PFSK-1 (cell line): ENCODE results near the gene ASCC3.

Experiments used
- POLR2AphosphoS5 ChIP-seq: IDR thresholded peaks from 2 replicates; pipeline ENCODE4 v1.6.1; 2012; ENCODE audit warnings: low read depth, mild to moderate bottlenecking, control low read depth, low read length, moderate library complexity
- SIN3A ChIP-seq: IDR thresholded peaks from 2 replicates; pipeline ENCODE4 v1.6.1; 2012; ENCODE audit warnings: mild to moderate bottlenecking, low read length, moderate library complexity, borderline replicate concordance; ENCODE audit not compliant: insufficient read depth
- TF ChIP-seq, protein P1 (sequence below), 2 experiments: IDR thresholded peaks; 2 replicates each; pipeline versions ENCODE4 v1.6.1 to v1.8.0; 2011 to 2012; ENCODE audit warnings: low read depth in 2 of 2, low read length in 2 of 2, control low read depth in 1 of 2, inconsistent platforms in 1 of 2, mild to moderate bottlenecking in 1 of 2, moderate library complexity in 1 of 2; ENCODE audit not compliant: insufficient read depth in 1 of 2

GRCh38 chr6:100693249-100693927 is 187.7 kb downstream of the ASCC3 start:
- TF ChIP-seq, protein P1, sequence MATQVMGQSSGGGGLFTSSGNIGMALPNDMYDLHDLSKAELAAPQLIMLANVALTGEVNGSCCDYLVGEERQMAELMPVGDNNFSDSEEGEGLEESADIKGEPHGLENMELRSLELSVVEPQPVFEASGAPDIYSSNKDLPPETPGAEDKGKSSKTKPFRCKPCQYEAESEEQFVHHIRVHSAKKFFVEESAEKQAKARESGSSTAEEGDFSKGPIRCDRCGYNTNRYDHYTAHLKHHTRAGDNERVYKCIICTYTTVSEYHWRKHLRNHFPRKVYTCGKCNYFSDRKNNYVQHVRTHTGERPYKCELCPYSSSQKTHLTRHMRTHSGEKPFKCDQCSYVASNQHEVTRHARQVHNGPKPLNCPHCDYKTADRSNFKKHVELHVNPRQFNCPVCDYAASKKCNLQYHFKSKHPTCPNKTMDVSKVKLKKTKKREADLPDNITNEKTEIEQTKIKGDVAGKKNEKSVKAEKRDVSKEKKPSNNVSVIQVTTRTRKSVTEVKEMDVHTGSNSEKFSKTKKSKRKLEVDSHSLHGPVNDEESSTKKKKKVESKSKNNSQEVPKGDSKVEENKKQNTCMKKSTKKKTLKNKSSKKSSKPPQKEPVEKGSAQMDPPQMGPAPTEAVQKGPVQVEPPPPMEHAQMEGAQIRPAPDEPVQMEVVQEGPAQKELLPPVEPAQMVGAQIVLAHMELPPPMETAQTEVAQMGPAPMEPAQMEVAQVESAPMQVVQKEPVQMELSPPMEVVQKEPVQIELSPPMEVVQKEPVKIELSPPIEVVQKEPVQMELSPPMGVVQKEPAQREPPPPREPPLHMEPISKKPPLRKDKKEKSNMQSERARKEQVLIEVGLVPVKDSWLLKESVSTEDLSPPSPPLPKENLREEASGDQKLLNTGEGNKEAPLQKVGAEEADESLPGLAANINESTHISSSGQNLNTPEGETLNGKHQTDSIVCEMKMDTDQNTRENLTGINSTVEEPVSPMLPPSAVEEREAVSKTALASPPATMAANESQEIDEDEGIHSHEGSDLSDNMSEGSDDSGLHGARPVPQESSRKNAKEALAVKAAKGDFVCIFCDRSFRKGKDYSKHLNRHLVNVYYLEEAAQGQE (IDR thresholded peaks at IDR 0.05; ENCODE audit: insufficient read depth in 1 of 2, low read depth in 2 of 2, low read length in 2 of 2) = no peak
- TF ChIP-seq POLR2AphosphoS5 = no peak
- no peak for TF ChIP-seq SIN3A
